Measurements from ENCODE around the gene SNAP91.

SNAP91 gene

GRCh38 chr6:83536647-83537589, 172.0 kb downstream of the SNAP91 start:
- DNase-seq (ENCODE audit: low spot score) = no peak

DNA sequence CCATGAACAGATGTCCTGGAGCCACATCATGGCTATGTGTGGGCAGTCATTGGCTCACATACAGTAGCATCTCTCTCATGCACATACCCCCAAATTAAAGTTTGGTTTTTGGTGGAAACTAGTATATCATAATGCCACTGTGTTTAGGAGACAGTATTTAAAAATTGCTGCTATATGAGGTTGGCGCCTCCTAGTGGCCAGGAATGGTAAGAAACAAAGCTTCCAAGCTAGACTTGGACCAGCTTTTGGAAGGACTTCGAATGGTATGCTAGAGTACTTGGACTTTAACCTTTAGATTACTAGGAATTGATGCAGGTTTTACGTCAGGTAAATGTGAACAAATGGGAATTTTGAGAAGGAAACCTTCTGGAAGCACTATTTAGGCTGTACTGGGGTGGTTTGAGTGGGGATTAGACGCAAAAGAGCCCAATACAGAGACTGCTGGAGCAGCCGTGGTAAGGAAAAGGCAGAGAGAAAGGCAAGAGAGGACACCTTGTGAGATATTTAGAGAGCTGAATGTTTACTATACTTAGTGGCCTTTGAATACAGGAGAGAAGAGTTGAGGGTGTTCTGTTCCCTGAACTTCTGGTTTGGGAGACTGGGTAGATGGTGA, 172.8 kb downstream of the SNAP91 start:
- no peak for DNase-seq (ENCODE audit: low spot score)

- DNase-seq (ENCODE audit: low spot score) = no peak
These were observed 190.0 kb downstream of the SNAP91 start for GRCh38 chr6:83518816-83519480.

- no peak for DNase-seq (ENCODE audit: low spot score)
These were observed 191.4 kb downstream of the SNAP91 start for GRCh38 chr6:83517500-83517899.

DNA sequence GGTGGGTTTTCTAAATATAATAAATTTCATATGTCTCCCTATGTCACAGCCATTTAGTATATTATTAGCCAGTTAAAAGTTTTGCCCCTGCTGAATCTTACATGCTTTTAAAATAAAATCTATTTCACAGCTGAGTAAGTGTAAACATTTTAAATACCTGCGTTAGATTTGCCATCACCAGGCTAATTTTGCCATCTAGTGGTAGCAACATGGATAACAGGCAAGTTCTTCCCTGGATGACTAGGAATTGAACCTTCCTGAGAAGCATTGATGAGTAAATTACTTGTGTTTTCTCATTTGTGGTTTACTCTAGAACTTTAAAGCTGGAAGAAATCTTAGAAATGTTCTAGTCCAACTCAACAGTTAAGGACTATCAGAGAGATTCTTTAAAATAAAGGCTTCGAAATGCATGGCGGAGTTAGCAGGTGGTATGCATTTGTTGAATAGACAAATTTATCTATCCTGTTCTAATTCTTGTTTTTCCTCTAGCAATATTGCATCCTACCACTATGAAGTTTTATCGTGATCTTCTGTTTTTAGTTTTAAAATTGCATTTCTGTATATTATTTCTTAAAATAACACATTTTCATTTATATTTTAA, 193.9 kb downstream of the SNAP91 start:
- peak; percentile 45 for DNase-seq (ENCODE audit: low spot score)

GRCh38 chr6:83514466-83514865, 194.4 kb downstream of the SNAP91 start:
- DNase-seq (ENCODE audit: low spot score) = no peak

- peak; percentile 40 for DNase-seq (ENCODE audit: low spot score)
These were observed 196.8 kb downstream of the SNAP91 start, which contains the start of gene PRSS35 for GRCh38 chr6:83511901-83512681. Gene PRSS35 (plus strand): TSS chr6:83512534. CDS start chr6:83523442, 10,908 bp downstream.

GRCh38 chr6:83511266-83511665, 197.6 kb downstream of the SNAP91 start:
- DNase-seq (ENCODE audit: low spot score) = no peak

GRCh38 chr6:83510791-83511190, 198.1 kb downstream of the SNAP91 start:
- DNase-seq (ENCODE audit: low spot score) = no peak

- DNase-seq (ENCODE audit: low spot score) = no peak
These were observed 199.5 kb downstream of the SNAP91 start for GRCh38 chr6:83509441-83509840.

DNA sequence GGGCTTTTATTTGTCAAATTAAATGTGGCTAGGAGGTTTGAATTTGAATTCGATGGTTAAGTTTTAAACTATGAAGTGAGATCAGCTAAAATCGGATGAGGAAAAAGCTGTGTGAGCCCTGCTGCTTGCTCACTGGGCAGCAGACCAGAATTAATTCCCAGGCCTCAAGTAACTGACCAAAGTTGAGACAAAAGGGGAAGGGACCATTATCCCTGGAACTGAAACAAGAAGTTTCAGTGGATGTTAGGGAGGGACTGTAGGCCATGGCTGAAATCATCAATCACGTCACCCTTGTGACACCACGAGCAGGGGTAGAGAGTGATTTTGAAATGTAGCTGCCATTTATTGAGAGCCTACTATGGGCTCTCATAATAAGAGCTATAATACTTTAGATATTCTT, 203.5 kb downstream of the SNAP91 start:
- DNase-seq (ENCODE audit: low spot score) = no peak
